ENCODE measurements around the gene KRT13. TPM values are rescaled to one million over a fixed set of nuclear protein-coding genes. Genes with fewer than 3 reads are reported as not detected.

KRT13 gene
- polyA plus RNA-seq, 1 experiment, result not detected

GRCh38 chr17:41478237-41478636 is 27.2 kb downstream of the KRT13 start:
- CTCF ChIA-PET, result no interaction called here
- no peak for DNase-seq (ENCODE audit: low read depth, low spot score)
- Histone ChIP-seq H3K27ac (ENCODE audit: low read depth, low read length) (no peak overlapping the region), H3K4me3 (ENCODE audit: low read depth, low read length) (no peak overlapping the region), H3K27me3 (ENCODE audit: control insufficient read depth, insufficient read depth, low read length) (no peaks in the 10 kb centered on the region), H3K9me3 (ENCODE audit: control insufficient read depth, insufficient read depth, low read length) (no peaks in the 10 kb centered on the region; the same call in none of the 2 replicates)
- POLR2A ChIA-PET, result no interaction called here
- TF ChIP-seq, protein P1, sequence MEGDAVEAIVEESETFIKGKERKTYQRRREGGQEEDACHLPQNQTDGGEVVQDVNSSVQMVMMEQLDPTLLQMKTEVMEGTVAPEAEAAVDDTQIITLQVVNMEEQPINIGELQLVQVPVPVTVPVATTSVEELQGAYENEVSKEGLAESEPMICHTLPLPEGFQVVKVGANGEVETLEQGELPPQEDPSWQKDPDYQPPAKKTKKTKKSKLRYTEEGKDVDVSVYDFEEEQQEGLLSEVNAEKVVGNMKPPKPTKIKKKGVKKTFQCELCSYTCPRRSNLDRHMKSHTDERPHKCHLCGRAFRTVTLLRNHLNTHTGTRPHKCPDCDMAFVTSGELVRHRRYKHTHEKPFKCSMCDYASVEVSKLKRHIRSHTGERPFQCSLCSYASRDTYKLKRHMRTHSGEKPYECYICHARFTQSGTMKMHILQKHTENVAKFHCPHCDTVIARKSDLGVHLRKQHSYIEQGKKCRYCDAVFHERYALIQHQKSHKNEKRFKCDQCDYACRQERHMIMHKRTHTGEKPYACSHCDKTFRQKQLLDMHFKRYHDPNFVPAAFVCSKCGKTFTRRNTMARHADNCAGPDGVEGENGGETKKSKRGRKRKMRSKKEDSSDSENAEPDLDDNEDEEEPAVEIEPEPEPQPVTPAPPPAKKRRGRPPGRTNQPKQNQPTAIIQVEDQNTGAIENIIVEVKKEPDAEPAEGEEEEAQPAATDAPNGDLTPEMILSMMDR (IDR thresholded peaks at IDR 0.05; ENCODE audit: low read depth, low read length), result no peak

- TF ChIP-seq, protein P1 (IDR thresholded peaks at IDR 0.05; ENCODE audit: low read depth, low read length), result no peak
- POLR2A ChIA-PET, result no interaction called here
- Histone ChIP-seq H3K9me3 (ENCODE audit: control insufficient read depth, insufficient read depth, low read length) (peaks cover 5% of the 10 kb centered on the region), H3K4me3 (ENCODE audit: low read depth, low read length) (no peak overlapping the region), H3K27ac (ENCODE audit: low read depth, low read length) (no peak overlapping the region), H3K27me3 (ENCODE audit: control insufficient read depth, insufficient read depth, low read length) (peaks cover under 1% of the 10 kb centered on the region)
- no peak for DNase-seq (ENCODE audit: low read depth, low spot score)
- CTCF ChIA-PET, result no interaction called here
These were observed 28.3 kb downstream of the KRT13 start for GRCh38 chr17:41476866-41477815.

GRCh38 chr17:41475421-41475820 is 30.0 kb downstream of the KRT13 start:
- CTCF ChIA-PET, result no interaction called here
- peaks cover 5% of the 10 kb centered on the region for H3K27me3 ChIP-seq (ENCODE audit: control insufficient read depth, insufficient read depth, low read length)
- TF ChIP-seq, protein P1 (IDR thresholded peaks at IDR 0.05; ENCODE audit: low read depth, low read length), result no peak
- H3K4me3 ChIP-seq (ENCODE audit: low read depth, low read length), result no peak overlapping the region
- peaks cover 9% of the 10 kb centered on the region for H3K9me3 ChIP-seq (ENCODE audit: control insufficient read depth, insufficient read depth, low read length)
- DNase-seq (ENCODE audit: low read depth, low spot score), result no peak
- no peak overlapping the region for H3K27ac ChIP-seq (ENCODE audit: low read depth, low read length)
- POLR2A ChIA-PET, result no interaction called here

- Histone ChIP-seq H3K4me3 (ENCODE audit: low read depth, low read length) (no peak overlapping the region), H3K27ac (ENCODE audit: low read depth, low read length) (no peak overlapping the region), H3K27me3 (ENCODE audit: control insufficient read depth, insufficient read depth, low read length) (peaks cover 5% of the 10 kb centered on the region), H3K9me3 (ENCODE audit: control insufficient read depth, insufficient read depth, low read length) (peaks cover 9% of the 10 kb centered on the region)
- TF ChIP-seq, protein P1 (IDR thresholded peaks at IDR 0.05; ENCODE audit: low read depth, low read length), result no peak
- DNase-seq (ENCODE audit: low read depth, low spot score), result no peak
- ChIA-PET POLR2A (no interaction called here), CTCF (no interaction called here)
These were observed 30.5 kb downstream of the KRT13 start for GRCh38 chr17:41474863-41475262.

DNA sequence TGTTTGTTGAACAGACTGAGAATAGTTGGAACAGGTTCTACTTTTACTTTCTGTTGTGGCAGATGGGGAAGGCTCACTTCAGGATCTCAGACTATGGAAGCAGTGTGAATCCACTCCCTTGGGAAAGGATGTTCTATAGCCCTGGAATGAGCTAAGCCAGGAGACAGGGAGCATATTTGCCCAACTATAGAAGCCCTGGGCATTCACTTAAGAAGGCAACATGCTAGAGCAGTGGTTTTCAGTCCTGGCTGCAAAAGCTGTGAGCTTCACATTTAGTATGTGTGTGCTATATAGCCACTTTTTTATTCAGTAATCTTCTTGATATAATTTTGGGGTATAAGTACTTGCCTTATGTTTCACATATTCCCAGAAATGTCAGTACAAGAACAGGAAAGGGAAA is 37.1 kb downstream of the KRT13 start:
- H3K27ac ChIP-seq (ENCODE audit: low read depth, low read length), result no peak overlapping the region
- H3K4me3 ChIP-seq (ENCODE audit: low read depth, low read length), result no peak overlapping the region
- POLR2A ChIA-PET, result interaction anchor here (0.5 kb wide), 1 partner anchor 287 kb away, joined by 3 read pairs; no protein-coding TSS in a partner anchor
- H3K27me3 ChIP-seq (ENCODE audit: control insufficient read depth, insufficient read depth, low read length), result peaks cover 11% of the 10 kb centered on the region
- H3K9me3 ChIP-seq (ENCODE audit: control insufficient read depth, insufficient read depth, low read length), result peaks cover 25% of the 10 kb centered on the region
- CTCF ChIA-PET, result no interaction called here
- TF ChIP-seq, protein P1 (IDR thresholded peaks at IDR 0.05; ENCODE audit: low read depth, low read length), result no peak
- no peak for DNase-seq (ENCODE audit: low read depth, low spot score)
